GM12864 (cell line): Measurements from ENCODE around the gene LUZP2.

Experiments
- DNase-seq: peaks from one replicate; pipeline ENCODE4 v3.0.0-alpha.2; 2011; ENCODE audit warnings: low read depth
- H3K4me3 ChIP-seq: 2 replicates; pipeline ENCODE4 v1.5.1; 2011; ENCODE audit warnings: mild to moderate bottlenecking, low read depth, low read length, control low read depth
- CTCF ChIP-seq: IDR thresholded peaks from 2 replicates; pipeline ENCODE4 v1.5.1; 2011; ENCODE audit warnings: low read depth, mild to moderate bottlenecking, moderate library complexity, low read length, control low read depth, inconsistent platforms; ENCODE audit errors: missing control alignments

LUZP2 gene

GRCh38 chr11:24496386-24496735, 492 bp upstream of the LUZP2 start:
- no peak for DNase-seq
- no peak overlapping the region for H3K4me3 ChIP-seq
- no peak for TF ChIP-seq CTCF

- no peak for TF ChIP-seq CTCF
- DNase-seq: no peak
- H3K4me3 ChIP-seq: no peak overlapping the region
Observed at GRCh38 chr11:24497831-24498230, 978 bp downstream of the LUZP2 start.

- no peak for DNase-seq
- TF ChIP-seq CTCF: no peak
- no peak overlapping the region for H3K4me3 ChIP-seq
Observed at GRCh38 chr11:24502425-24502824, 5.6 kb downstream of the LUZP2 start.

GRCh38 chr11:24509114-24509513, 12.3 kb downstream of the LUZP2 start:
- no peak for DNase-seq
- H3K4me3 ChIP-seq: no peak overlapping the region
- TF ChIP-seq CTCF: no peak

- no peak for TF ChIP-seq CTCF
- H3K4me3 ChIP-seq: no peak overlapping the region
- DNase-seq: no peak
Observed at GRCh38 chr11:24511511-24511910, 14.7 kb downstream of the LUZP2 start.

GRCh38 chr11:24513479-24514218, 16.8 kb downstream of the LUZP2 start:
- no peak for TF ChIP-seq CTCF

GRCh38 chr11:24514219-24514594, 17.4 kb downstream of the LUZP2 start:
- no peak for TF ChIP-seq CTCF
- H3K4me3 ChIP-seq: no peak overlapping the region
- DNase-seq: no peak

More at GRCh38 chr11:24513479-24514218, 16.8 kb downstream of the LUZP2 start:
- DNase-seq: no peak
- no peak overlapping the region for H3K4me3 ChIP-seq
